ENCODE results near the gene GPR27. TPM values are rescaled to one million over a fixed set of nuclear protein-coding genes. Genes with fewer than 3 reads are reported as not detected.

Gene GPR27
- polyA plus RNA-seq, 1 donor (not counting 4 experiments of a cell fraction or from before 2014, with no cell fraction given), result 0.12 TPM

DNA sequence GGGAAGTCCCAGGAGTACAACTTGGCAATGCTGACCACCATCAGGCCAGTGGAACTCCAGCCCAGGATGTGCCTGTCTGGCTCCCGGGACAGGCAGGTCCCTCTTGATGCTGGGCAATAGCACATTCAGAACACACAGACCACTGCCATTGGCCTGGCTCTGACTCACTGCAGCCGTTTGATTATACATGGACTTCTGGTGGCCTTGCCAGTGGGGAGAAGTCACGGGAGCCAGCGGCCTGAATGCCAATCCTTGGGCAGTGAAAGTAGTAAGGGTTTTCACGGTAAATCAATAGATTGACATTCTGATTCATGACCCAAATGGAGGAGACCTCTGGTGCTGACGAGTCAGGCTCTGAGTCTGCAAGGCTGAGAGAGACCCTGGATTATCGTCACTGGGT is 43.8 kb downstream of the GPR27 start:
- no peaks in the 10 kb centered on the region for H3K79me2 ChIP-seq (ENCODE audit: control insufficient read depth, insufficient read depth, low read length)
- H3K27ac ChIP-seq (ENCODE audit: control insufficient read depth, insufficient read depth, low read length), result no peak overlapping the region
- FAIRE-seq, result no peak

DNA sequence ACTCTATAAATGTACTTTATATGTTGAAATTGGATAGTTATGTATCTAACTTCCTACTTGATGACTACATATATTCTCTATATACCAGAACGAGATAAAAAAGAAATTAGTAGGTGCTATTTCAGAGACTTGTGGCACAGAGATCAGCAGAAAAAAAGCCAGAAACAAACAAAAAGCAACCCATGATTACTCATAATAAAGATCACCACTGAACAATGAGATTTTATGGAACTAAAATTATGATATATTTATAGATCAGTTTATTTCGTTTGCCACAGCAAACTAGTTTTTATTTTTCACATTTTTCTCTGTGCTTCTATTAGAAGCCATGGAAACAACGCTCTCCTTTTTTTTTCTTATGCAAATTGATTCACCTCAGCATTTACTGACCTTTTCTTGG is 46.4 kb downstream of the GPR27 start:
- FAIRE-seq, result no peak
- H4K20me1 ChIP-seq (ENCODE audit: control insufficient read depth, extremely low read depth, insufficient read depth, low read length), result no peaks in the 10 kb centered on the region
- no peak for DNase-seq (ENCODE audit: low read depth, low spot score)
- H3K79me2 ChIP-seq (ENCODE audit: control insufficient read depth, insufficient read depth, low read length), result no peaks in the 10 kb centered on the region
- no peak for TF ChIP-seq EZH2 (IDR thresholded peaks at IDR 0.05; ENCODE audit: low read length)
- TF ChIP-seq, protein P1, sequence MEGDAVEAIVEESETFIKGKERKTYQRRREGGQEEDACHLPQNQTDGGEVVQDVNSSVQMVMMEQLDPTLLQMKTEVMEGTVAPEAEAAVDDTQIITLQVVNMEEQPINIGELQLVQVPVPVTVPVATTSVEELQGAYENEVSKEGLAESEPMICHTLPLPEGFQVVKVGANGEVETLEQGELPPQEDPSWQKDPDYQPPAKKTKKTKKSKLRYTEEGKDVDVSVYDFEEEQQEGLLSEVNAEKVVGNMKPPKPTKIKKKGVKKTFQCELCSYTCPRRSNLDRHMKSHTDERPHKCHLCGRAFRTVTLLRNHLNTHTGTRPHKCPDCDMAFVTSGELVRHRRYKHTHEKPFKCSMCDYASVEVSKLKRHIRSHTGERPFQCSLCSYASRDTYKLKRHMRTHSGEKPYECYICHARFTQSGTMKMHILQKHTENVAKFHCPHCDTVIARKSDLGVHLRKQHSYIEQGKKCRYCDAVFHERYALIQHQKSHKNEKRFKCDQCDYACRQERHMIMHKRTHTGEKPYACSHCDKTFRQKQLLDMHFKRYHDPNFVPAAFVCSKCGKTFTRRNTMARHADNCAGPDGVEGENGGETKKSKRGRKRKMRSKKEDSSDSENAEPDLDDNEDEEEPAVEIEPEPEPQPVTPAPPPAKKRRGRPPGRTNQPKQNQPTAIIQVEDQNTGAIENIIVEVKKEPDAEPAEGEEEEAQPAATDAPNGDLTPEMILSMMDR (optimal IDR thresholded peaks at IDR 0.05 in 1 of 3, IDR thresholded peaks at IDR 0.05 in 1 of 3, conservative IDR thresholded peaks at IDR 0.05 in 1 of 3; ENCODE audit: extremely low read depth in 1 of 3, insufficient read depth in 2 of 3, low read length in 3 of 3), result no peak
- no peak overlapping the region for H3K4me3 ChIP-seq (ENCODE audit: control insufficient read depth in 2 of 3, extremely low read depth in 1 of 3, insufficient read depth in 2 of 3, low read depth in 1 of 3, low read length in 3 of 3)
- H3K27ac ChIP-seq (ENCODE audit: control insufficient read depth, insufficient read depth, low read length), result no peak overlapping the region
- no peaks in the 10 kb centered on the region for H3K9me3 ChIP-seq (ENCODE audit: control insufficient read depth, low read depth, low read length)
- no peak overlapping the region for H3K9ac ChIP-seq (ENCODE audit: control insufficient read depth, extremely low read depth, insufficient read depth, low read length)
- no peaks in the 10 kb centered on the region for H3K36me3 ChIP-seq (ENCODE audit: control insufficient read depth in 2 of 2, extremely low read depth in 1 of 2, insufficient read depth in 2 of 2, low read length in 2 of 2)
- dilution Hi-C loops (cut with MboI; ENCODE audit: extremely low pct_ligation_motif_present, low sequenced_read_pairs), result no loop called here
- H3K4me2 ChIP-seq (ENCODE audit: control insufficient read depth, extremely low read depth, insufficient read depth, low read depth, low read length), result no peak overlapping the region
- no peaks in the 10 kb centered on the region for H3K9me1 ChIP-seq (ENCODE audit: control insufficient read depth, extremely low read depth, insufficient read depth, low read length)
- H2AFZ ChIP-seq (ENCODE audit: control insufficient read depth, low read length), result no peak overlapping the region
- H3K27me3 ChIP-seq (ENCODE audit: control insufficient read depth, extremely low read depth, insufficient read depth, low read length), result peaks cover 15% of the 10 kb centered on the region
- no peaks in the 10 kb centered on the region for H3K4me1 ChIP-seq (ENCODE audit: control insufficient read depth, extremely low read depth, insufficient read depth, low read length)

More for the DNA sequence above, 43.8 kb downstream of the GPR27 start:
- no peaks in the 10 kb centered on the region for H4K20me1 ChIP-seq (ENCODE audit: control insufficient read depth, extremely low read depth, insufficient read depth, low read length)
- H3K9me3 ChIP-seq (ENCODE audit: control insufficient read depth, low read depth, low read length), result no peaks in the 10 kb centered on the region
- no peak for TF ChIP-seq EZH2 (IDR thresholded peaks at IDR 0.05; ENCODE audit: low read length)
- TF ChIP-seq, protein P1 (optimal IDR thresholded peaks at IDR 0.05 in 1 of 3, IDR thresholded peaks at IDR 0.05 in 1 of 3, conservative IDR thresholded peaks at IDR 0.05 in 1 of 3; ENCODE audit: extremely low read depth in 1 of 3, insufficient read depth in 2 of 3, low read length in 3 of 3), result no peak
- H3K4me1 ChIP-seq (ENCODE audit: control insufficient read depth, extremely low read depth, insufficient read depth, low read length), result no peaks in the 10 kb centered on the region
- dilution Hi-C loops (cut with MboI; ENCODE audit: extremely low pct_ligation_motif_present, low sequenced_read_pairs), result no loop called here
- H3K9me1 ChIP-seq (ENCODE audit: control insufficient read depth, extremely low read depth, insufficient read depth, low read length), result no peaks in the 10 kb centered on the region
- H3K4me2 ChIP-seq (ENCODE audit: control insufficient read depth, extremely low read depth, insufficient read depth, low read depth, low read length), result no peak overlapping the region
- no peak overlapping the region for H3K4me3 ChIP-seq (ENCODE audit: control insufficient read depth in 2 of 3, extremely low read depth in 1 of 3, insufficient read depth in 2 of 3, low read depth in 1 of 3, low read length in 3 of 3)
- H3K36me3 ChIP-seq (ENCODE audit: control insufficient read depth in 2 of 2, extremely low read depth in 1 of 2, insufficient read depth in 2 of 2, low read length in 2 of 2), result no peaks in the 10 kb centered on the region
- peaks cover 17% of the 10 kb centered on the region for H3K27me3 ChIP-seq (ENCODE audit: control insufficient read depth, extremely low read depth, insufficient read depth, low read length)
- no peak overlapping the region for H2AFZ ChIP-seq (ENCODE audit: control insufficient read depth, low read length)
- no peak overlapping the region for H3K9ac ChIP-seq (ENCODE audit: control insufficient read depth, extremely low read depth, insufficient read depth, low read length)
- DNase-seq (ENCODE audit: low read depth, low spot score), result no peak
